A673 (cell line): ENCODE measurements around the gene SEC22C. TPM values are rescaled to one million over a fixed set of nuclear protein-coding genes. Genes with fewer than 3 reads are reported as not detected.

Experiments used
- BruUV-seq: library from RNA; stranded (reverse); fragments of 400-500 nt; replicated peaks from 2 replicates; lab custom pipeline; 2021; lab: Mats Ljungman, UMichigan
- CTCF ChIA-PET: fragments of 300-600 bp; sonication (Branson Sonifier 250); formaldehyde crosslinking; loops from one replicate; lab custom pipeline; 2022; ENCODE audit warnings: antibody characterized with exemption; lab: Charles Lee
- POLR2A ChIA-PET: fragments of 300-600 bp; sonication (Branson Sonifier 250); formaldehyde crosslinking; loops from one replicate; lab custom pipeline; 2022; ENCODE audit warnings: antibody characterized with exemption; ENCODE audit not compliant: low non-redundant PET; lab: Charles Lee
- DNase-seq: peaks from one replicate; pipeline ENCODE4 v3.0.0-alpha.2; 2015; ENCODE audit warnings: low spot score
- H3K27ac ChIP-seq: fragments of 200-600 bp; sonication (generic); 2 replicates; pipeline ENCODE4 v1.5.1; 2016; ENCODE audit warnings: mixed run types, low read depth, mild to moderate bottlenecking, mixed read lengths, antibody characterized with exemption, low read length; ENCODE audit not compliant: poor library complexity, severe bottlenecking
- H3K27me3 ChIP-seq: fragments of 200-600 bp; sonication (generic); replicated peaks from 2 replicates; pipeline ENCODE4 v1.6.1; 2017; ENCODE audit warnings: mixed run types, low read depth, mild to moderate bottlenecking, mixed read lengths, antibody characterized with exemption, low read length; ENCODE audit not compliant: insufficient read depth, poor library complexity
- H3K36me3 ChIP-seq: fragments of 200-600 bp; sonication (generic); 2 replicates; pipeline ENCODE4 v1.6.1; 2016; ENCODE audit warnings: mixed run types, mild to moderate bottlenecking, mixed read lengths, antibody characterized with exemption, low read length; ENCODE audit not compliant: insufficient read depth, poor library complexity, severe bottlenecking
- H3K4me1 ChIP-seq: fragments of 200-600 bp; sonication (generic); 2 replicates; pipeline ENCODE4 v1.6.1; 2017; ENCODE audit warnings: mixed run types, mild to moderate bottlenecking, mixed read lengths, antibody characterized with exemption, low read length; ENCODE audit not compliant: insufficient read depth, poor library complexity, severe bottlenecking
- H3K4me3 ChIP-seq: fragments of 200-600 bp; sonication (generic); 2 replicates; pipeline ENCODE4 v1.5.1; 2016; ENCODE audit warnings: low read depth, mixed run types, mild to moderate bottlenecking, mixed read lengths, low read length; ENCODE audit not compliant: poor library complexity, severe bottlenecking
- H3K9me3 ChIP-seq: fragments of 200-600 bp; sonication (generic); 2 replicates; pipeline ENCODE4 v1.6.1; 2016; ENCODE audit warnings: mixed run types, low read depth, mild to moderate bottlenecking, mixed read lengths, antibody characterized with exemption, low read length; ENCODE audit not compliant: poor library complexity, severe bottlenecking
- CTCF ChIP-seq: fragments of 300-800, 200-600 bp; sonication (generic); conservative IDR thresholded peaks from 2 replicates; pipeline ENCODE4 v1.5.1; 2017; ENCODE audit warnings: low read depth, mild to moderate bottlenecking, antibody characterized with exemption, low read length, moderate library complexity, mixed read lengths
- EZH2 ChIP-seq: fragments of 200-600 bp; sonication (generic); IDR thresholded peaks from 2 replicates; pipeline ENCODE4 v1.6.1; 2017; ENCODE audit warnings: borderline replicate concordance, low read depth, mild to moderate bottlenecking, mixed read lengths, antibody characterized with exemption, low read length; ENCODE audit not compliant: poor library complexity, severe bottlenecking
- intact Hi-C: fragments of 100-400 bp; cut with micrococcal nuclease; formaldehyde crosslinking; loops from one replicate; pipeline ENCODE4 v1.10.0; 2022; ENCODE audit not compliant: unreplicated experiment
- total RNA-seq: library from RNA; stranded (reverse); gene quantifications from 2 replicates; pipeline ENCODE4 v1.2.3, GENCODE V29; 2021

SEC22C gene
- total RNA-seq, 1 experiment from 2014 or later = 28.9 TPM

- POLR2A ChIA-PET = no interaction called here
- intact Hi-C loops = no loop called here
These were observed 55.0 kb downstream of the SEC22C start for GRCh38 chr3:42526616-42527367.

GRCh38 chr3:42525736-42526345 lies 55.9 kb downstream of the SEC22C start:
- DNase-seq = no peak
- no TSS peak for BruUV-seq
- ChIA-PET CTCF (no interaction called here), POLR2A (no interaction called here)
- intact Hi-C loops = no loop called here
- H3K27ac ChIP-seq = no peak overlapping the region
- H3K36me3 ChIP-seq = no peaks in the 10 kb centered on the region
- TF ChIP-seq EZH2 (no peak), CTCF (no peak)
- no peaks in the 10 kb centered on the region for H3K9me3 ChIP-seq
- H3K4me3 ChIP-seq = no peak overlapping the region
- no peaks in the 10 kb centered on the region for H3K27me3 ChIP-seq
- no peaks in the 10 kb centered on the region for H3K4me1 ChIP-seq

More at GRCh38 chr3:42526616-42527367, 55.0 kb downstream of the SEC22C start:
- no peak for DNase-seq
- Histone ChIP-seq H3K27ac (no peak overlapping the region), H3K36me3 (no peaks in the 10 kb centered on the region), H3K4me3 (no peak overlapping the region), H3K4me1 (no peaks in the 10 kb centered on the region), H3K27me3 (no peaks in the 10 kb centered on the region), H3K9me3 (no peaks in the 10 kb centered on the region)
- no TSS peak for BruUV-seq
- TF ChIP-seq EZH2 (no peak), CTCF (no peak)
- CTCF ChIA-PET = no interaction called here

DNA sequence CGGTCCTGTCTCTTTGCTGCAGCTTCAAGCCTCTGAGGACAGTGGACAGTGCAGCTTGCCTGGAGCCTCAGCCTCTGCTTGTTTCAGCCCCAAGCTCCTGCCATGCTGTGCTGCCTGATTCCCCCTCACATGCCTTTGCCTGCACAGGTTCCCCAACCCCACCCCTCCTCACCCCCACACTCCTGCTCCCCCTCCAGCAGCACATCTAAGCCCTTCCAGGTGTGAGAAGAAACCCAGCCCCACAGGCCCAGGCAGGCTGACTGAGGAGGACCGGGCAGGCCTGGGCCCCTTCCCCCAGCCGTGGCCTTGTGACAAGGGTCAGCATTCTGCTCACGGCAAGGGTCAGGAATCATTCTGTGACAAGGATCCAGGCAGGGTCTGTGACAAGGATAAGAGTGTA lies 56.6 kb downstream of the SEC22C start:
- Histone ChIP-seq H3K4me3 (no peak overlapping the region), H3K27ac (no peak overlapping the region), H3K4me1 (no peaks in the 10 kb centered on the region), H3K9me3 (no peaks in the 10 kb centered on the region), H3K36me3 (no peaks in the 10 kb centered on the region), H3K27me3 (no peaks in the 10 kb centered on the region)
- no TSS peak for BruUV-seq
- CTCF ChIA-PET = no interaction called here
- DNase-seq = no peak
- POLR2A ChIA-PET = no interaction called here
- intact Hi-C loops = no loop called here
- TF ChIP-seq EZH2 (no peak), CTCF (no peak)
